ENCODE data around the gene JAM2. TPM values are rescaled to one million over a fixed set of nuclear protein-coding genes. Genes with fewer than 3 reads are reported as not detected.

Gene JAM2
- total and polyA plus RNA-seq, 2 of the 4 experiments (the other 2 are of a cell fraction), result 0.72 to 2.1 TPM

DNA sequence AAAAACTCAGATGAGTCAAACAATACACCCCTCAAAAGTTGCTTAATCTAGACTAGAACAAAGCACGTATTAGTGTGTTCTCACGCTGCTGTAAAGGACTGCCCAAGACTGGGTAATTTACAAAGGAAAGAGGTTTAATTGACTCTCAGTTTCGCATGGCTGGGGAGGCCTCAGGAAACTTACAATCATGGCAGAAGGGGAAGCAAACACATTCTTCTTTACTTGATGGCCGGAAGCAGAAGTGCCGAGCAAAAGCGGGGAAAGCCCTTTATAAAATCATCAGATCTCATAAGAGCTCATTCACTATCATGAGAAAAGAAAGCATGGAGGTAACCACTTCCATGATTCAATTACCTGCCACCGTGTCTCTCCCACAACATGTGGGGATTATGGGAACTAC lies 10.1 kb downstream of the JAM2 start:
- H4K20me1 ChIP-seq (ENCODE audit: insufficient read depth, low read length), result no peaks in the 10 kb centered on the region
- POLR2A ChIA-PET (ENCODE audit: unreplicated experiment), result no interaction called here
- no peak overlapping the region for H2BK120ac ChIP-seq (ENCODE audit: low read depth, low read length)
- no peaks in the 10 kb centered on the region for H3K36me3 ChIP-seq (ENCODE audit: control insufficient read depth, insufficient read depth, low read length)
- H2AFZ ChIP-seq (replicated peaks; ENCODE audit: low read length, poor library complexity), result no peak overlapping the region
- no peak for ATAC-seq (ENCODE audit: low read depth)
- H2AK9ac ChIP-seq (replicated peaks; ENCODE audit: low read depth, low read length, poor library complexity), result no peak overlapping the region
- H3K27me3 ChIP-seq (ENCODE audit: control insufficient read depth, insufficient read depth, low read length), result no peaks in the 10 kb centered on the region
- H2BK15ac ChIP-seq (ENCODE audit: low read depth, low read length), result no peak overlapping the region
- H3K56ac ChIP-seq (ENCODE audit: extremely low read depth, insufficient read depth, low read length), result no peak overlapping the region
- H3K4me2 ChIP-seq (ENCODE audit: low read depth, low read length), result no peak overlapping the region
- no peak overlapping the region for H2BK5ac ChIP-seq (ENCODE audit: low read depth, low read length, poor library complexity, severe bottlenecking)
- no peak overlapping the region for H3K18ac ChIP-seq (ENCODE audit: low read depth, low read length)
- H3K79me1 ChIP-seq (ENCODE audit: low read depth in 1 of 2, low read length in 2 of 2), result no peaks in the 10 kb centered on the region
- BruUV-seq (replicated peaks), result no TSS peak
- no peaks in the 10 kb centered on the region for H3K9me1 ChIP-seq (ENCODE audit: insufficient read depth, low read length)
- no peak overlapping the region for H3K14ac ChIP-seq (replicated peaks; ENCODE audit: low read depth, low read length)
- in situ Hi-C loops (cut with MboI; ENCODE audit: low sequenced_read_pairs) (no loop called here), intact Hi-C loops (cut with micrococcal nuclease) (no loop called here), dilution Hi-C loops (cut with HindIII; ENCODE audit: low sequenced_read_pairs, unreplicated experiment) (no loop called here)
- no peak overlapping the region for H4K8ac ChIP-seq (ENCODE audit: low read depth in 2 of 2, low read length in 2 of 2)
- WGBS, 2 experiments (ENCODE audit: extremely low coverage in 2 of 2, insufficient read length in 1 of 2), result no CpG with 5 or more reads among the region's 7 CpGs
- no peak overlapping the region for H3K4me3 ChIP-seq (ENCODE audit: insufficient read depth, low read depth, low read length)
- no peak overlapping the region for H2BK20ac ChIP-seq (ENCODE audit: low read depth, low read length)
- no peak overlapping the region for H4K5ac ChIP-seq (ENCODE audit: low read depth, low read length)
- no peak overlapping the region for H3K9ac ChIP-seq (ENCODE audit: low read depth, low read length)
- no peaks in the 10 kb centered on the region for H3K4me1 ChIP-seq (ENCODE audit: control insufficient read depth, insufficient read depth, low read length)
- CTCF ChIA-PET, result no interaction called here
- no peak overlapping the region for H2AK5ac ChIP-seq (ENCODE audit: low read depth, low read length)
- no peak overlapping the region for H4K91ac ChIP-seq (ENCODE audit: insufficient read depth, low read depth, low read length)
- TF ChIP-seq CHD1 (IDR thresholded peaks at IDR 0.05; ENCODE audit: low read depth, low read length), result no peak
- TF ChIP-seq MAFK (IDR thresholded peaks at IDR 0.05; ENCODE audit: low read depth, low read length), result no peak
- no peak for TF ChIP-seq ELK1 (IDR thresholded peaks at IDR 0.05; ENCODE audit: borderline replicate concordance, low read depth, low read length)
- TF ChIP-seq MXI1 (IDR thresholded peaks at IDR 0.05; ENCODE audit: borderline replicate concordance, low read depth, low read length), result no peak
- TF ChIP-seq CEBPB (IDR thresholded peaks at IDR 0.05; ENCODE audit: low read depth, low read length), result no peak
- no peak for TF ChIP-seq POLR2A (IDR thresholded peaks at IDR 0.05; ENCODE audit: low read depth, low read length)
- TF ChIP-seq CTCF (conservative IDR thresholded peaks at IDR 0.05; ENCODE audit: low read depth, low read length), result no peak
- TF ChIP-seq RAD21 (IDR thresholded peaks at IDR 0.05; ENCODE audit: low read length), result no peak
- no peak for DNase-seq
- no peaks in the 10 kb centered on the region for H3K9me3 ChIP-seq (ENCODE audit: control insufficient read depth, insufficient read depth, low read length)
- no peak overlapping the region for H3K27ac ChIP-seq (ENCODE audit: insufficient read depth, low read length)
- no peak overlapping the region for H3K23ac ChIP-seq (ENCODE audit: low read depth, low read length)
- no peak overlapping the region for H3K4ac ChIP-seq (ENCODE audit: low read depth, low read length)
